H1 (cell line): ENCODE measurements around the gene GMPPA. TPM values are rescaled to one million over a fixed set of nuclear protein-coding genes. Genes with fewer than 3 reads are reported as not detected.

Experiments used
- CTCF ChIA-PET: fragments of 300-600 bp; sonication (Branson Sonifier 250); formaldehyde crosslinking; loops from one replicate; lab custom pipeline; 2021; ENCODE audit not compliant: partially characterized antibody; lab: Charles Lee
- POLR2A ChIA-PET: fragments of 300-600 bp; sonication (Branson Sonifier 250); formaldehyde crosslinking; loops from one replicate; lab custom pipeline; 2021; ENCODE audit warnings: inconsistent platforms; ENCODE audit not compliant: partially characterized antibody; lab: Charles Lee
- DNase-seq, 2 experiments: peaks; one replicate each; pipeline versions ENCODE4 v3.0.0 to v3.0.0-alpha.2; 2010 to 2022; ENCODE audit warnings: low spot score in 2 of 2, low read depth in 1 of 2, mixed read lengths in 1 of 2
- FAIRE-seq: peaks from 2 replicates; lab custom pipeline; 2011; peaks lifted over from hg19 to GRCh38; lab: Jason Lieb, UNC
- H2AFZ ChIP-seq: 2 replicates; pipeline ENCODE4 v1.8.1; 2012; ENCODE audit warnings: low read length, inconsistent platforms
- H2AK5ac ChIP-seq: 2 replicates; pipeline ENCODE4 v1.6.1; 2013; ENCODE audit warnings: low read depth, low read length
- H2BK120ac ChIP-seq: replicated peaks from 2 replicates; pipeline ENCODE3; 2013; ENCODE audit warnings: low read depth, low read length, inconsistent platforms
- H2BK12ac ChIP-seq: 2 replicates; pipeline ENCODE4 v1.6.1; 2013; ENCODE audit warnings: low read depth, low read length
- H2BK15ac ChIP-seq: 2 replicates; pipeline ENCODE4 v1.6.1; 2013; ENCODE audit warnings: low read length
- H2BK20ac ChIP-seq: 2 replicates; pipeline ENCODE4 v1.6.1; 2013; ENCODE audit warnings: low read length
- H2BK5ac ChIP-seq: 2 replicates; pipeline ENCODE4 v1.6.1; 2013; ENCODE audit warnings: low read depth, low read length
- H3K14ac ChIP-seq: 2 replicates; pipeline ENCODE4 v1.6.1; 2013; ENCODE audit warnings: inconsistent platforms; ENCODE audit not compliant: insufficient read length
- H3K18ac ChIP-seq: 2 replicates; pipeline ENCODE4 v1.6.1; 2013; ENCODE audit warnings: low read length; ENCODE audit errors: extremely low read depth
- H3K23ac ChIP-seq: 2 replicates; pipeline ENCODE4 v1.6.1; 2013; ENCODE audit warnings: inconsistent platforms; ENCODE audit not compliant: insufficient read length
- H3K23me2 ChIP-seq: 2 replicates; pipeline ENCODE4 v1.6.1; 2013; ENCODE audit warnings: low read depth, low read length
- H3K27ac ChIP-seq: 2 replicates; pipeline ENCODE4 v1.6.1; 2011; ENCODE audit warnings: low read depth, low read length, inconsistent platforms
- H3K27me3 ChIP-seq, 4 experiments: replicated peaks in 1 of 4; 1 replicate in 1 of 4; 2 replicates in 3 of 4; pipeline versions ENCODE4 v1.6.1 to v1.8.1; 2011 to 2013; ENCODE audit warnings: low read length in 3 of 4, mild to moderate bottlenecking in 3 of 4, inconsistent platforms in 2 of 4, mixed read lengths in 2 of 4, moderate library complexity in 1 of 4; ENCODE audit not compliant: control insufficient read depth in 3 of 4, insufficient read depth in 3 of 4; ENCODE audit errors: extremely low read depth in 1 of 4
- H3K36me3 ChIP-seq, 4 experiments: 2 replicates each; pipeline versions ENCODE4 v1.6.1 to v1.8.1; 2011 to 2013; ENCODE audit warnings: mild to moderate bottlenecking in 4 of 4, low read length in 3 of 4, moderate library complexity in 2 of 4, control low read depth in 1 of 4, inconsistent platforms in 1 of 4; ENCODE audit not compliant: insufficient read depth in 4 of 4, control insufficient read depth in 2 of 4
- H3K4ac ChIP-seq: replicated peaks from 2 replicates; pipeline ENCODE3; 2013; ENCODE audit warnings: low read length, low read depth, mixed read lengths, inconsistent platforms; ENCODE audit not compliant: insufficient read length
- H3K4me1 ChIP-seq, 4 experiments: replicated peaks in 1 of 4; 1 replicate in 1 of 4; 2 replicates in 3 of 4; pipeline versions ENCODE4 v1.6.1 to v1.8.1; 2011 to 2013; ENCODE audit warnings: low read length in 3 of 4, inconsistent platforms in 2 of 4, mixed read lengths in 1 of 4; ENCODE audit not compliant: insufficient read depth in 4 of 4, control insufficient read depth in 3 of 4
- H3K4me2 ChIP-seq, 2 experiments: 2 replicates each; pipeline versions ENCODE4 v1.6.1 to v1.8.1; 2011 to 2013; ENCODE audit warnings: low read depth in 2 of 2, low read length in 2 of 2, control low read depth in 1 of 2, inconsistent platforms in 1 of 2, mild to moderate bottlenecking in 1 of 2; ENCODE audit not compliant: insufficient read depth in 1 of 2
- H3K4me3 ChIP-seq, 4 experiments: fragments of 200-600, 300-600 bp in 1 of 4; sonication (generic), shearing (Covaris generic), sonication (Bioruptor Twin) in 1 of 4; 2 replicates each; pipeline versions ENCODE4 v1.5.1 to v1.8.1; 2011 to 2016; ENCODE audit warnings: low read length in 4 of 4, low read depth in 3 of 4, control low read depth in 2 of 4, inconsistent platforms in 2 of 4, mild to moderate bottlenecking in 2 of 4, mixed read lengths in 1 of 4, moderate library complexity in 1 of 4; ENCODE audit not compliant: insufficient read depth in 2 of 4; ENCODE audit errors: extremely low read depth in 1 of 4
- H3K56ac ChIP-seq: replicated peaks from 2 replicates; pipeline ENCODE3; 2013; ENCODE audit warnings: low read depth, mild to moderate bottlenecking, mixed read lengths, low read length, inconsistent platforms; ENCODE audit not compliant: insufficient read length
- H3K79me1 ChIP-seq: 2 replicates; pipeline ENCODE4 v1.6.1; 2013; ENCODE audit warnings: low read depth, low read length, control low read depth
- H3K79me2 ChIP-seq, 2 experiments: 2 replicates each; pipeline versions ENCODE4 v1.6.1 to v1.8.1; 2012 to 2013; ENCODE audit warnings: low read length in 2 of 2, mild to moderate bottlenecking in 2 of 2, inconsistent platforms in 1 of 2; ENCODE audit not compliant: insufficient read depth in 2 of 2, control insufficient read depth in 1 of 2
- H3K9ac ChIP-seq, 4 experiments: replicated peaks in 1 of 4; 1 replicate in 1 of 4; 2 replicates in 3 of 4; pipeline versions ENCODE4 v1.6.1 to v1.8.1; 2011 to 2013; ENCODE audit warnings: low read depth in 3 of 4, low read length in 3 of 4, control low read depth in 2 of 4, mild to moderate bottlenecking in 2 of 4, moderate library complexity in 2 of 4, inconsistent platforms in 1 of 4; ENCODE audit errors: extremely low read depth in 1 of 4
- H3K9me3 ChIP-seq, 2 experiments: 2 replicates each; pipeline versions ENCODE4 v1.6.1 to v1.8.1; 2012 to 2013; ENCODE audit warnings: mild to moderate bottlenecking in 2 of 2, moderate library complexity in 2 of 2, control low read depth in 1 of 2, inconsistent platforms in 1 of 2, low read depth in 1 of 2, low read length in 1 of 2, mixed read lengths in 1 of 2; ENCODE audit not compliant: insufficient read depth in 2 of 2
- H4K20me1 ChIP-seq, 2 experiments: replicated peaks in 1 of 2; 2 replicates each; pipeline versions ENCODE3 to v1.8.1; 2011 to 2013; ENCODE audit warnings: inconsistent platforms in 2 of 2, low read length in 2 of 2, mild to moderate bottlenecking in 1 of 2; ENCODE audit not compliant: insufficient read depth in 2 of 2, control insufficient read depth in 1 of 2
- H4K5ac ChIP-seq: 2 replicates; pipeline ENCODE4 v1.6.1; 2013; ENCODE audit warnings: low read length, low read depth, mixed read lengths, inconsistent platforms; ENCODE audit not compliant: insufficient read length
- H4K8ac ChIP-seq: 2 replicates; pipeline ENCODE4 v1.8.0; 2013; ENCODE audit warnings: mild to moderate bottlenecking, moderate library complexity, low read length, inconsistent platforms; ENCODE audit not compliant: insufficient read depth; ENCODE audit errors: extremely low read depth
- H4K91ac ChIP-seq: replicated peaks from 2 replicates; pipeline ENCODE3; 2013; ENCODE audit warnings: low read length, mixed read lengths, inconsistent platforms; ENCODE audit not compliant: insufficient read length
- ASH2L ChIP-seq: fragments of 200-600, 300-600 bp; sonication (generic); IDR thresholded peaks from one replicate; pipeline ENCODE4 v1.7.1; 2017; ENCODE audit warnings: low read length
- BACH1 ChIP-seq: IDR thresholded peaks from 2 replicates; pipeline ENCODE4 v1.6.1; 2012; ENCODE audit warnings: low read length, improper control_type of control experiment
- CTCF ChIP-seq, 3 experiments: IDR thresholded peaks; 1 replicate in 2 of 3; 2 replicates in 1 of 3; pipeline versions ENCODE4 v1.5.1 to v1.6.1; 2011; ENCODE audit warnings: low read length in 3 of 3, mild to moderate bottlenecking in 3 of 3, inconsistent platforms in 2 of 3, low read depth in 1 of 3, moderate library complexity in 1 of 3; ENCODE audit not compliant: insufficient read depth in 1 of 3; ENCODE audit errors: control extremely low read depth in 1 of 3
- E2F6 ChIP-seq: IDR thresholded peaks from 2 replicates; pipeline ENCODE4 v1.6.1; 2012; ENCODE audit warnings: inconsistent platforms
- HDAC2 ChIP-seq, 2 experiments: fragments of 300-600 bp in 1 of 2; sonication (generic) in 1 of 2; IDR thresholded peaks; 2 replicates each; pipeline ENCODE4 v1.6.1; 2011 to 2012; ENCODE audit warnings: low read depth in 2 of 2, low read length in 2 of 2, mild to moderate bottlenecking in 2 of 2, moderate library complexity in 2 of 2, borderline replicate concordance in 1 of 2, inconsistent platforms in 1 of 2
- RFX5 ChIP-seq: IDR thresholded peaks from 2 replicates; pipeline ENCODE4 v1.6.1; 2011; ENCODE audit warnings: low read depth, low read length, improper control_type of control experiment, borderline replicate concordance
- SIN3A ChIP-seq, 2 experiments: IDR thresholded peaks in 1 of 2; conservative IDR thresholded peaks in 1 of 2; 2 replicates each; pipeline ENCODE4 v1.6.1; 2011 to 2012; ENCODE audit warnings: low read length in 2 of 2, improper control_type of control experiment in 1 of 2, low read depth in 1 of 2, mild to moderate bottlenecking in 1 of 2
- SIRT6 ChIP-seq: IDR thresholded peaks from one replicate; pipeline ENCODE4 v1.7.1; 2012; ENCODE audit warnings: low read length, inconsistent platforms
- SP1 ChIP-seq: IDR thresholded peaks from 2 replicates; pipeline ENCODE4 v1.6.1; 2011; ENCODE audit warnings: low read depth, low read length
- SRF ChIP-seq: IDR thresholded peaks from 2 replicates; pipeline ENCODE4 v1.6.1; 2011; ENCODE audit warnings: mild to moderate bottlenecking, low read depth, low read length, moderate library complexity
- TCF12 ChIP-seq: IDR thresholded peaks from 2 replicates; pipeline ENCODE4 v1.6.1; 2011; ENCODE audit warnings: low read depth, mild to moderate bottlenecking, low read length
- WGBS, 2 experiments: shearing (Covaris generic) in 1 of 2; methylation state at CpG; one replicate each; pipeline versions ENCODE4 v1.1.6 to v1.1.7; 2013 to 2015; ENCODE audit warnings: low lambda C conversion rate in 2 of 2, mixed read lengths in 2 of 2, inconsistent platforms in 1 of 2, low coverage in 1 of 2, missing lambda C conversion rate in 1 of 2; ENCODE audit not compliant: insufficient replicate concordance in 2 of 2, insufficient coverage in 1 of 2, insufficient read length in 1 of 2; ENCODE audit errors: extremely low coverage in 1 of 2, missing lambda C conversion rate in 1 of 2; 5-methylcytosine and 5-hydroxymethylcytosine counted together
- polyA plus RNA-seq, 7 experiments: library from polyadenylated mRNA; depleted of rRNA in 3 of 7; stranded (reverse) in 5 of 7; unstranded in 2 of 7; fragments of >200 nt in 5 of 7; fragments of 200-250 nt in 2 of 7; gene quantifications; 1 replicate in 5 of 7; 2 replicates in 1 of 7; 4 replicates in 1 of 7; pipeline versions ENCODE4 v1.2.1 to v1.2.3, GENCODE V29; 2011 to 2013; ENCODE audit warnings: missing spikeins in 2 of 7, mixed read lengths in 2 of 7
- total RNA-seq: library from RNA; stranded (reverse); fragmentation: NEBNext Ultra II Directional; extraction: Animal tissue kit (Norgen Biotek cat#: 25700); gene quantifications from 2 replicates; pipeline ENCODE4 v1.2.1, GENCODE V29; 2021

Gene GMPPA
- total and polyA plus RNA-seq, 2 of the 8 experiments (the other 6 are each of a cell fraction or from before 2014, with no cell fraction given) = 34.3 to 98.8 TPM

GRCh38 chr2:219455581-219455980, 43.1 kb upstream of the GMPPA start:
- no peak overlapping the region for H4K8ac ChIP-seq
- no peak overlapping the region for H2BK12ac ChIP-seq
- no peaks in the 10 kb centered on the region for H3K9me3 ChIP-seq
- peaks cover 0 to 5% of the 10 kb centered on the region in 2 experiments for H4K20me1 ChIP-seq
- H4K91ac ChIP-seq = no peak overlapping the region
- ChIA-PET POLR2A (interaction anchor here (1.0 to 2.1 kb wide), 4 partner anchors 9 to 30 kb away, joined by 3 to 8 read pairs (median 6); no protein-coding TSS in a partner anchor), CTCF (interaction anchor here (1.0 to 113.1 kb wide), 7 partner anchors 3 to 493 kb away, joined by 3 to 7248 read pairs (median 44); partner anchors contain the start of genes ASIC4, CHPF, DES and GMPPA)
- peaks cover 3 to 25% (median 11%) of the 10 kb centered on the region in 4 experiments for H3K4me1 ChIP-seq
- H3K23ac ChIP-seq = no peak overlapping the region
- no peak for FAIRE-seq
- no peak overlapping the region for H3K9ac ChIP-seq
- H2AK5ac ChIP-seq = no peak overlapping the region
- 77% methylated on average over 6 of the region's 6 CpGs; no CpG with 5 or more reads in 1 of the 2 experiments for WGBS, 2 experiments
- no peak overlapping the region for H3K4ac ChIP-seq
- H3K56ac ChIP-seq = no peak overlapping the region
- H2BK15ac ChIP-seq = no peak overlapping the region
- no peak overlapping the region for H3K14ac ChIP-seq
- no peak overlapping the region for H3K4me3 ChIP-seq
- H3K23me2 ChIP-seq = 0 out of 2 replicates have a peak, but pooled peaks cover 3% of the 10 kb centered on the region
- H3K27me3 ChIP-seq = no peaks in the 10 kb centered on the region; a peak in 2 of 7 replicates
- no peak overlapping the region for H3K18ac ChIP-seq
- no peak for DNase-seq
- H4K5ac ChIP-seq = no peak overlapping the region
- no peaks in the 10 kb centered on the region for H3K79me1 ChIP-seq
- no peak overlapping the region for H2BK5ac ChIP-seq
- no peak overlapping the region for H3K27ac ChIP-seq
- H2BK20ac ChIP-seq = no peak overlapping the region
- no peak overlapping the region for H2BK120ac ChIP-seq
- H3K4me2 ChIP-seq = no peak overlapping the region
- H3K79me2 ChIP-seq = no peaks in the 10 kb centered on the region
- H2AFZ ChIP-seq = no peak overlapping the region
- no peaks in the 10 kb centered on the region for H3K36me3 ChIP-seq
- TF ChIP-seq SIRT6 (no peak), BACH1 (no peak), HDAC2 (IDR thresholded peaks at IDR 0.05; ENCODE audit: borderline replicate concordance in 1 of 2, low read depth in 2 of 2, low read length in 2 of 2) (no peak), SRF (no peak), E2F6 (no peak), SP1 (no peak), CTCF (IDR thresholded peaks at IDR 0.05; ENCODE audit: control extremely low read depth in 1 of 3, insufficient read depth in 1 of 3, low read depth in 1 of 3, low read length in 3 of 3) (no peak), TCF12 (no peak), ASH2L (no peak), RFX5 (no peak), SIN3A (conservative IDR thresholded peaks at IDR 0.05 in 1 of 2, IDR thresholded peaks at IDR 0.05 in 1 of 2; ENCODE audit: low read depth in 1 of 2, low read length in 2 of 2) (no peak)
